ENCODE results near the gene NCAPD3.

Gene NCAPD3

DNA sequence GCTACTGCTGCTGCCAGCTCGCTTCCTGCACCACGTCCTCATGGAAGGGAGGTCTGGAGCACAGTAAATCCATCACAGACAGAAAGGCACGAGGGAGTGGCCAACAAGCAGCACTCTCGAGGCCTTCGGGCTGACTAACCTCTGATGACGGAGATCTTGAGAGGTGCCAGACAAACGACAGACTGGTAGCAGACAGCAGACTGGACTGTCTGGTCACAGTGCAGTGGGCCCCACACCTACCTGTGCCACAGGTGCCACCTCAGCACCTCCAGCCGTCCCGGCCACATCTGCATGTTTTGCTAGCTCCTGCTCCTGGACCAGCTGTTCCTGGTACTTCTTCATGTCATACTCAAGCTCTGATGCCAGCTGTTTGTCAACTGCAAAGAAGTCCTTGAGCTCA lies 64.1 kb downstream of the NCAPD3 start:
- DNase-seq (ENCODE audit: low read depth) = no peak

- no peak for DNase-seq (ENCODE audit: low read depth)
Observed at GRCh38 chr11:134158023-134158422, 65.7 kb downstream of the NCAPD3 start.

GRCh38 chr11:134157451-134157850 lies 66.3 kb downstream of the NCAPD3 start:
- no peak for DNase-seq (ENCODE audit: low read depth)

GRCh38 chr11:134155946-134156865 lies 67.6 kb downstream of the NCAPD3 start:
- no peak for DNase-seq (ENCODE audit: low read depth)

GRCh38 chr11:134155456-134155855 lies 68.3 kb downstream of the NCAPD3 start:
- no peak for DNase-seq (ENCODE audit: low read depth)

GRCh38 chr11:134154441-134154840 lies 69.3 kb downstream of the NCAPD3 start:
- DNase-seq (ENCODE audit: low read depth) = no peak

GRCh38 chr11:134153147-134153905 lies 70.4 kb downstream of the NCAPD3 start:
- no peak for DNase-seq (ENCODE audit: low read depth)

- DNase-seq (ENCODE audit: low read depth) = no peak
Observed at GRCh38 chr11:134152696-134153095, 71.1 kb downstream of the NCAPD3 start.

DNA sequence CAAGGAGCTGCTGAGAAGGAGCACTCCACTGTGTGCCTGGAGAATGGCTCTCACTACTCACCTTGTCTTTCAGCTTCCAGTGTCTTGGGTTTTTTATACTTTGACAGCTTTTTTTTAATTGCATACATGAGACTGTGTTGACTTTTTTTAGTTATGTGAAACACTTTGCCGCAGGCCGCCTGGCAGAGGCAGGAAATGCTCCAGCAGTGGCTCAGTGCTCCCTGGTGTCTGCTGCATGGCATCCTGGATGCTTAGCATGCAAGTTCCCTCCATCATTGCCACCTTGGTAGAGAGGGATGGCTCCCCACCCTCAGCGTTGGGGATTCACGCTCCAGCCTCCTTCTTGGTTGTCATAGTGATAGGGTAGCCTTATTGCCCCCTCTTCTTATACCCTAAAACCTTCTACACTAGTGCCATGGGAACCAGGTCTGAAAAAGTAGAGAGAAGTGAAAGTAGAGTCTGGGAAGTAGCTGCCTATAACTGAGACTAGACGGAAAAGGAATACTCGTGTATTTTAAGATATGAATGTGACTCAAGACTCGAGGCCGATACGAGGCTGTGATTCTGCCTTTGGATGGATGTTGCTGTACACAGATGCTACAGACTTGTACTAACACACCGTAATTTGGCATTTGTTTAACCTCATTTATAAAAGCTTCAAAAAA lies 72.6 kb downstream of the NCAPD3 start:
- DNase-seq (ENCODE audit: low read depth) = no peak

DNA sequence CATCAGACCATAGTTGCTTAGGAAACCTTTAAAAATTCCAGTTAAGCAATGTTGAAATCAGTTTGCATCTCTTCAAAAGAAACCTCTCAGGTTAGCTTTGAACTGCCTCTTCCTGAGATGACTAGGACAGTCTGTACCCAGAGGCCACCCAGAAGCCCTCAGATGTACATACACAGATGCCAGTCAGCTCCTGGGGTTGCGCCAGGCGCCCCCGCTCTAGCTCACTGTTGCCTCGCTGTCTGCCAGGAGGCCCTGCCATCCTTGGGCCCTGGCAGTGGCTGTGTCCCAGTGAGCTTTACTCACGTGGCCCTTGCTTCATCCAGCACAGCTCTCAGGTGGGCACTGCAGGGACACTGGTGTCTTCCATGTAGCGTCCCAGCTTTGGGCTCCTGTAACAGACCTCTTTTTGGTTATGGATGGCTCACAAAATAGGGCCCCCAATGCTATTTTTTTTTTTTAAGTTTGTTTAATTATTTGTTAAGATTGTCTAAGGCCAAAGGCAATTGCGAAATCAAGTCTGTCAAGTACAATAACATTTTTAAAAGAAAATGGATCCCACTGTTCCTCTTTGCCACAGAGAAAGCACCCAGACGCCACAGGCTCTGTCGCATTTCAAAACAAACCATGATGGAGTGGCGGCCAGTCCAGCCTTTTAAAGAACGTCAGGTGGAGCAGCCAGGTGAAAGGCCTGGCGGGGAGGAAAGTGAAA lies 73.4 kb downstream of the NCAPD3 start:
- no peak for DNase-seq (ENCODE audit: low read depth)

- DNase-seq (ENCODE audit: low read depth) = no peak
Observed at GRCh38 chr11:134149371-134149770, 74.4 kb downstream of the NCAPD3 start.

- DNase-seq (ENCODE audit: low read depth) = no peak
Observed at GRCh38 chr11:134146598-134146997, 77.2 kb downstream of the NCAPD3 start.

- no peak for DNase-seq (ENCODE audit: low read depth)
Observed at GRCh38 chr11:134145715-134146114, 78.1 kb downstream of the NCAPD3 start.

DNA sequence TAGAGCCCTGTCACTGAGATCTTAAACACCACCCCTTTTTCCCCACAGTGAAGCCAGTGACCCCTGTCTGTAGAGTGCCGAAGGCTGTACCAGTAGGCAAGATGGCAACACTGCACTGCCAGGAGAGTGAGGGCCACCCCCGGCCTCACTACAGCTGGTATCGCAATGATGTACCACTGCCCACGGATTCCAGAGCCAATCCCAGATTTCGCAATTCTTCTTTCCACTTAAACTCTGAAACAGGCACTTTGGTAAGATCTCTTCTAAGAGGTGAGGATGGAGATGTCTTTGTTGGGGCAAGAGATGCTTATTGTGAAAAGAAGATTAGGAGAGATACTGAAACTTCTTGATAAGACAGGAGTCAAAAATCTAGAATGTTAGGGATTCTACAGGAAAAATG lies 79.0 kb downstream of the NCAPD3 start:
- no peak for DNase-seq (ENCODE audit: low read depth)

DNA sequence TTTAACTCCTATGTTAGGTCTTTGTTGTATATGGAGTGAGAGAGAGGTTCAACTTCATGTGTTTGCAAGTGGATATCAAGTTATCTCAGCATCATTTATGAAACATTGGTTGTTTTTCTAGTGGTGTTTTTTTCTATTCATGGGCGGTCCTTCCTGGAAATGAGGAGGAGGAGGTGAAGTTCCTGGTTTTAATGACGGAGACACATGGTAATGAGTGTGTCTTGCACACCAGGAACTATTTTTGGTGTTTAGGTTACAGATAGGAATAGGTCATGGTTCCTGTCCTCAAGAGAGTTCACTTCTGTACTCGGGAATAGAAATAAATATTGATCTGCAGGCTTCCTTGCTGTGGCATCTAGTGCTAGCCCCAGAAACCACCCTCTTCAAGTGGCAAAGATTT lies 80.0 kb downstream of the NCAPD3 start:
- no peak for DNase-seq (ENCODE audit: low read depth)

DNA sequence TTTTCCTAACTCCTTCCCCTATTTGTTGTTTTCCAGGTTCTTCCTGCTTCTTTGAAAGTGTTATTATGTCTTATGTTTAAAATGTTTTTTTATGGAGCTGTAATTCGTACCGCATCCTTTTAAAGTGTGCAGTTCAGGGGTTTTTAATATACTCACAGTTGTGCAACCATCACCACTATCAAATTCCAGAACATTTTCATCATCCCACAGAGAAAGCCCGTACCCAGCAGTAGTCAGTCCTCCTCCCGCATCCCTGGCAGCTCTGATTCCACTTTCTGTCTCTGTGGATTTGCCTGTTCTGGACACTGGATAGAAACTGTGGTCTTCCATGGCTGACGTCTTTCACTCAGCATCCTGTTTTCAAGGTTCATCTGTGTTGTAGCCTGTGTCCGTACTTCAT lies 81.2 kb downstream of the NCAPD3 start:
- no peak for DNase-seq (ENCODE audit: low read depth)

DNA sequence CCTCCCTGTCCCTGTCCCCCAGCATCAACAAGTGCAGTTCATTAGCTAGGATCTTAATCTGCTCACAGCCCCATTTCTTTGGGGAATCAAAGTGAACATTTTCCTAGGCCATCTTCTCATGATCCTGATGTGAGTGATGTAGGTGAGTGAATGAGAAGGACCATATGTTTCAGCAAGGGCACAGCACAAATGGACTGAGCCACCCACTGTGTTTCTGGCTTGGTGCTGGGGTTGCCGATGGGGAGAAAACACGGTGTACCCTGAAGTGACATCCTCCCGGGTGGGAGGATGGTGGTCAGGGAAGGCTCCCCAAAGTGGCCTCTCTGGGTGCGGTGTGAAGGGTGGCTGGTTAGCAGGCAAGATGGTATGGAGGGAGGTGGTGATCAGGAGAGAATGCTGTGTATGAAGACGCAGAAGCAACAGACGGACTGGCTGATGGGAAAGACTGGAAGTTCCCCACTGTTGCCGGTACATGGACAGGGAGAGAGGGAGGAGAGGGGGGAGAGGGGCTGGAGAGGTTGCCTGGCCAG lies 82.7 kb downstream of the NCAPD3 start:
- DNase-seq (ENCODE audit: low read depth) = no peak

DNA sequence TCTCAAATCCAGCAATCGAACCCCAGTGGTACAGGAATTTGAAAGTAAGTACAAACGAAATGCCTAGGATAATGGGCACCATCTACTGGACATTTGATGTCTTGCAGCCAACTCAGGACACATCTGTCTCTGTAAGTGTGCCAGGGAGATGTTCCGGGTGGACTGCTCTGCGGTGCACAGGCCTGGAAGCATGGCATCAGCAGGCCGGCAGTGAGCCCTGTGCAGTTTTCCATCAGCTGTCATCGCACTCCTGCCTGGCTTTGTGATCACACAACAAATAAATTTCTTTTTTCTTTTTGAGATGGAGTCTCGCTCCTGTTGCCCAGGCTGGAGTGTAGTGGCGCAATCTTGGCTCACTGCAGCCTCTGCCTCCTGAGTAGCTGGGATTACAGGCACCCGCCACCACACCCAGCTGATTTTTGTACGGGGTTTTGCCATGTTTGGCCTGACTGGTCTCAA lies 83.9 kb downstream of the NCAPD3 start:
- peak; percentile 18 for DNase-seq (ENCODE audit: low read depth)

- DNase-seq (ENCODE audit: low read depth) = no peak
Observed at GRCh38 chr11:134139303-134139872, 84.4 kb downstream of the NCAPD3 start.

DNA sequence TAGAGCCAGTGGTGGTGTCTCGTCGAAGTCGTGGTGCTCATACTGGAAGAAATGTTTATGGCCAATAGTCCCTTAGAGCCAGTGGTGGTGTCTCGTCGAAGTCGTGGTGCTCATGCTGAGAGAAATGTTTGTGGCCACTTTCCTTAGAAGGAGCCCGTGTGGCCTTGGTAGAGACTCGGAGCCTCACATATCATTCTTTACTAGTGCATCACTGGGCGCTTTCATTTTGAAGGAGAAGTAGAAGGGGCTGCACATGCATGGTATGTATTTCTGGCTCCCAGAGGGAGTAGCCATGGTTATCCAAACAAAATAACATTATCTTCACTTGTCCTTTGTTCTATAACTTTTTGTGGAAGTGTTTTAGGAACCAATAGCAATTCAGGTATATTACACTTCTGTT lies 85.4 kb downstream of the NCAPD3 start:
- no peak for DNase-seq (ENCODE audit: low read depth)

- no peak for DNase-seq (ENCODE audit: low read depth)
Observed at GRCh38 chr11:134134167-134134566, 89.6 kb downstream of the NCAPD3 start.

All from T follicular helper cell (primary cell).